Endothelial cell (in vitro differentiated cells): ENCODE measurements around the gene EBI3. TPM values are rescaled to one million over a fixed set of nuclear protein-coding genes. Genes with fewer than 3 reads are reported as not detected.

ENCODE experiments used
- DNase-seq: peaks from one replicate; pipeline ENCODE4 v3.0.0; 2021; ENCODE audit warnings: low spot score
- H3K27ac Mint-ChIP-seq: one replicate; pipeline ENCODE4 v1.8.0; 2021; ENCODE audit warnings: mixed read lengths, inconsistent platforms; ENCODE audit not compliant: unreplicated experiment
- H3K27me3 Mint-ChIP-seq: one replicate; pipeline ENCODE4 v1.8.0; 2021; ENCODE audit warnings: mild to moderate bottlenecking, moderate library complexity, mixed read lengths, inconsistent platforms; ENCODE audit not compliant: unreplicated experiment
- H3K36me3 Mint-ChIP-seq: one replicate; pipeline ENCODE4 v1.8.0; 2021; ENCODE audit warnings: mild to moderate bottlenecking, low read depth, mixed read lengths, inconsistent platforms; ENCODE audit not compliant: unreplicated experiment
- H3K4me1 Mint-ChIP-seq: one replicate; pipeline ENCODE4 v1.8.0; 2021; ENCODE audit warnings: mild to moderate bottlenecking, mixed read lengths, inconsistent platforms; ENCODE audit not compliant: unreplicated experiment
- H3K4me3 Mint-ChIP-seq: one replicate; pipeline ENCODE4 v1.8.0; 2021; ENCODE audit warnings: mild to moderate bottlenecking, mixed read lengths, inconsistent platforms; ENCODE audit not compliant: unreplicated experiment
- H3K9me3 Mint-ChIP-seq: one replicate; pipeline ENCODE4 v1.8.0; 2021; ENCODE audit warnings: mixed read lengths, inconsistent platforms; ENCODE audit not compliant: unreplicated experiment
- total RNA-seq: library from RNA; stranded (reverse); fragmentation: NEBNext Ultra II Directional; extraction: Animal tissue kit (Norgen Biotek cat#: 25700); gene quantifications from one replicate; pipeline ENCODE4 v1.2.1, GENCODE V29; 2021; ENCODE audit not compliant: unreplicated experiment
- TF ChIP-seq, protein P1 (sequence below): fragments of 200-600 bp; sonication (generic); IDR thresholded peaks from one replicate; pipeline ENCODE4 v1.5.0; 2021; ENCODE audit warnings: antibody characterized with exemption; ENCODE audit not compliant: unreplicated experiment

EBI3 gene
- total RNA-seq, 1 donor from 2014 or later = 9.7 TPM

DNA sequence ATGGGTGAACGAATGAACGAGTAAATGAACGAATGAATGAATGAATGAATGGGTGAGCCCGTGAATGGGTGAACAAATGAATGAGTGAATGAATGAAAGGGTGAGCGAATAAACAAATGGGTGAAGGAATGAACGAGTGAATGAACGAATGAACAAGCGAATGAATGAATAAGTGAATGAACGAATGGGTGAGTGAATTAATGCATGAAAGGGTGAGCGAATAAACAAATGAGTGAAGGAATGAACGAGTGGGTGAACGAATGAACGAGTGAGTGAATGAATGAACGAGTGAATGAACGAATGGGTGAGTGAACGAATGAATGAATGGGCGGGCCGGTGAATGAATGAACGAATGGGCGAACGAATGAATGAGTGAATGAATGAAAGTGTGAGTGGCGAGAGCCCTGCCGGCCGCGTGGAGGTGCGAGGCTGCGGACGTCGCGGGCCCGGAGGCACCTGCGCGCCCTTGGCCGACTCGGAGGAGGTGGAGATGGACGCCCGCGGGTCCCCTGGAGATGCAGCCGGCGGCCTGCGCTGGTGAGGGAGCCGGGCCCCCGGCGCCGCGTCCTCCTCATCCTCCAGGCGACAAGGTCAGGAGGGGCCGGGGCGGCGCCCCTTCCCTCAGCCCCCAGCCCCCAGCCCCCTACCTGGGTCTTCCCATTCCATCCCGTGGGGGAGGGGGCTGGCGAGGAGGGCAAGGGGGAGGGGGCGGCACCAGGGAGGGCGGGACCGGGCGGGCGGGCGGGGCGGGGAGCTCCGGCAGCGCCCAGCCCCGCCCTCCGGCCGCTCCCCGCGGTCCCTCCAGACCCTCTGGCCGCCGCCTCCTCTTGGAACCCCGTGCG lies 31.5 kb upstream of the EBI3 start:
- Mint-ChIP-seq H3K27ac (peak overlapping the region; percentile 5), H3K36me3 (peaks cover 13% of the 10 kb centered on the region), H3K4me3 (peak overlapping the region; percentile 79), H3K9me3 (no peaks in the 10 kb centered on the region), H3K4me1 (peaks cover 10% of the 10 kb centered on the region), H3K27me3 (peaks cover 22% of the 10 kb centered on the region)
- peak; percentile 14 for DNase-seq
- TF ChIP-seq, protein P1, sequence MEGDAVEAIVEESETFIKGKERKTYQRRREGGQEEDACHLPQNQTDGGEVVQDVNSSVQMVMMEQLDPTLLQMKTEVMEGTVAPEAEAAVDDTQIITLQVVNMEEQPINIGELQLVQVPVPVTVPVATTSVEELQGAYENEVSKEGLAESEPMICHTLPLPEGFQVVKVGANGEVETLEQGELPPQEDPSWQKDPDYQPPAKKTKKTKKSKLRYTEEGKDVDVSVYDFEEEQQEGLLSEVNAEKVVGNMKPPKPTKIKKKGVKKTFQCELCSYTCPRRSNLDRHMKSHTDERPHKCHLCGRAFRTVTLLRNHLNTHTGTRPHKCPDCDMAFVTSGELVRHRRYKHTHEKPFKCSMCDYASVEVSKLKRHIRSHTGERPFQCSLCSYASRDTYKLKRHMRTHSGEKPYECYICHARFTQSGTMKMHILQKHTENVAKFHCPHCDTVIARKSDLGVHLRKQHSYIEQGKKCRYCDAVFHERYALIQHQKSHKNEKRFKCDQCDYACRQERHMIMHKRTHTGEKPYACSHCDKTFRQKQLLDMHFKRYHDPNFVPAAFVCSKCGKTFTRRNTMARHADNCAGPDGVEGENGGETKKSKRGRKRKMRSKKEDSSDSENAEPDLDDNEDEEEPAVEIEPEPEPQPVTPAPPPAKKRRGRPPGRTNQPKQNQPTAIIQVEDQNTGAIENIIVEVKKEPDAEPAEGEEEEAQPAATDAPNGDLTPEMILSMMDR = no peak

DNA sequence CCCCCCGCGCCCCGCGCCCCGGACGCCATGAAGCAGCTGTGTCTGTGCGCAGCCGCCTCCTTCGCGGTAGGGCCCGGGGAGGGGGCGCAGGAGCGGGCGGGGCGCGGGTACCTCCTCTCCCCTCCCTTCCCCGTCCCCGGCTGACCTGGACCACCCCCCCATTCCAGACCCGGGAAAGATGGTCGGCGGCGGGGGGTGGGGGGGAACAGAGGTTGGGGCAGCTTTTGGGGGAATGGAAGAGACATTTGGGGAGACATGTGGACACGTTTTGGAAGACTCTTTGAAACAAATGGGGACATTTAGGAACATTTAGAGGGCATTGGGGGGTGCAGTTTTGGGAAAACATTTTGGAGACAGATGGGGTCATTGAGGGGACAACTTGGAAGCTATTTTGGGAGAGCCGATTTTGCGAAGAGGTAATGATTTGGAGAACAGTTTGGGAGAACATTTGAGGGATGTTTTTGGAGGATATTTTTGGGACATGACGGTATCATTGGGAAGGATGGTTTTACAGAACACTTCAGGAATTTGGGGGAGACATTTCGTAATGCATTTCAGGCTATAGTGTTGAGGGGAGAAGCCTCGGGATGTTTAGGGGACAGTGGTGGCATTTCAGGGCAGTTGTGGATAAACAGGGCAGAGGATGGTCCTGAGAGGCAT lies 30.7 kb upstream of the EBI3 start:
- peak overlapping the region; percentile 18 for H3K4me3 Mint-ChIP-seq
- no peak for DNase-seq

DNA sequence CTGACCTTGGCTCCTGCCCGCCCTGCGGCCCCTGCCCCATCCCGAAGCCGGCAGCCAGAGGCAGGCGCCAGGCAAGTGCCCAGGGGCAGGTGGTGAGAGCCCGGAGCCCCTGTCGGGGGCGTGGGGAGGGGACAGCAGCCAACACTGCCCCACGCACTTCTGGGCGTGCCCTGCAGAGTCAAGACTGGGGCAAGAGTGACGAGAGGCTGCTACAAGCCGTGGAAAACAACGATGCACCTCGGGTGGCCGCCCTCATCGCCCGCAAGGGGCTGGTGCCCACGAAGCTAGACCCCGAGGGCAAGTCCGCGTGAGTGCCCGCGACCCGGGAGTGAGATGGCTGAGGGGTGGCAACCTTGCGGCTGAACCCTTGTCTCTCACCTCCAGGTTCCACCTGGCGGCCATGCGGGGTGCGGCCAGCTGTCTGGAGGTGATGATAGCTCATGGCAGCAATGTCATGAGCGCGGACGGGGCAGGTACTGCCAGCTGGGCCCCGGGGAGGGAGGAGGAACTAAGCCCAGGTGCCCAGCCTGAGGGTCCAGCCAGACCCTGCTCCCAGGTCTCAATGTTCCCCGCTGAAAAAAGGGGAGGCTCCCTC lies 29.5 kb upstream of the EBI3 start:
- Mint-ChIP-seq H3K27ac (no peak overlapping the region), H3K4me1 (peaks cover 8% of the 10 kb centered on the region), H3K27me3 (peaks cover 17% of the 10 kb centered on the region), H3K9me3 (no peaks in the 10 kb centered on the region), H3K36me3 (peaks cover 13% of the 10 kb centered on the region), H3K4me3 (no peak overlapping the region)
- DNase-seq = no peak
- TF ChIP-seq, protein P1 = no peak

More for the DNA sequence above, 30.7 kb upstream of the EBI3 start:
- TF ChIP-seq, protein P1 = no peak
- H3K9me3 Mint-ChIP-seq = no peaks in the 10 kb centered on the region
- H3K27ac Mint-ChIP-seq = peak overlapping the region; percentile 1
- H3K36me3 Mint-ChIP-seq = peaks cover 13% of the 10 kb centered on the region
- H3K4me1 Mint-ChIP-seq = peaks cover 8% of the 10 kb centered on the region
- H3K27me3 Mint-ChIP-seq = peaks cover 22% of the 10 kb centered on the region

DNA sequence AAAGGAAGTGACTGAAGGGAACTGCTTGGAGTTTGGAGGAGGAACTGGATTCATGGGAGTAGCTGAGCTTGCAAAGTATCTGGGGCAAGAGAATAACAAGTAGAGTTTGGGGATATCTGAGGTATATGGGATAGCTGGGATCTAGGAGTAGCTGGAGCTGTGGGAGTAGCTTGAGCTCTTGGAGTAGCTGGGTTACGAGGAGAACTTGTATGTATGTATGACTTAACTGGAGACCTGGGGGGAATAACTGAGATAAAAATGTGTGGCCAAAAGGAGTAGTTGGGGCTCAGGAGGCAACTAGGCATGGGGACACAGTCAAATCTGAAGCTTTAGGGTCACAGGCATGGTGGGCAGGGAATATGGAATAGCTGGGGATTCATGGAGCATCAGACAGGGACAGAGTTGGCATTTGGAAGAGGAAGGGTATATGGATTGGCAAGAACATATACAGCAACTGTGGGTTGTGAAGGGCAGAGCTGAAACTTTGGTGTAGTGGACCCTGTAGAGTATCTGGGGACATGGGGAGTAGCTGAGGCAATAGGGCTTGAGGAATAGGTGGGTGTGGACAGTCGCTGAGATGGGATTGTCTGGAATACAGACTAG lies 28.3 kb upstream of the EBI3 start:
- H3K36me3 Mint-ChIP-seq = peaks cover 13% of the 10 kb centered on the region
- DNase-seq = no peak
- TF ChIP-seq, protein P1 = no peak
- peaks cover 8% of the 10 kb centered on the region for H3K4me1 Mint-ChIP-seq
- peaks cover 17% of the 10 kb centered on the region for H3K27me3 Mint-ChIP-seq
- peak overlapping the region; percentile 27 for H3K27ac Mint-ChIP-seq
- no peaks in the 10 kb centered on the region for H3K9me3 Mint-ChIP-seq
- H3K4me3 Mint-ChIP-seq = peak overlapping the region; percentile 31
